Keratinocyte (primary cell): Measurements from ENCODE around the gene CELSR1. TPM values are rescaled to one million over a fixed set of nuclear protein-coding genes. Genes with fewer than 3 reads are reported as not detected.

Experiments used
- DNase-seq: peaks from one replicate; pipeline ENCODE4 v3.0.0-alpha.2; 2011; ENCODE audit warnings: low read depth, missing footprints, low spot score
- FAIRE-seq: peaks from 2 replicates; lab custom pipeline; 2011; peaks lifted over from hg19 to GRCh38; lab: Jason Lieb, UNC
- H2AFZ ChIP-seq: 2 replicates; pipeline ENCODE4 v1.6.0; 2012; ENCODE audit warnings: low read length, control low read depth, inconsistent platforms; ENCODE audit not compliant: control insufficient read depth
- H3K27ac ChIP-seq: 2 replicates; pipeline ENCODE4 v1.5.1; 2011; ENCODE audit warnings: low read length; ENCODE audit not compliant: control insufficient read depth, insufficient read depth
- H3K27me3 ChIP-seq: 3 replicates; pipeline ENCODE4 v1.6.0; 2011; ENCODE audit warnings: low read length; ENCODE audit not compliant: control insufficient read depth, insufficient read depth; ENCODE audit errors: extremely low read depth
- H3K36me3 ChIP-seq, 2 experiments: 2 replicates in 1 of 2; 3 replicates in 1 of 2; pipeline ENCODE4 v1.5.1; 2011; ENCODE audit warnings: low read length in 2 of 2, mild to moderate bottlenecking in 1 of 2; ENCODE audit not compliant: control insufficient read depth in 2 of 2, insufficient read depth in 2 of 2; ENCODE audit errors: extremely low read depth in 1 of 2
- H3K4me1 ChIP-seq: 3 replicates; pipeline ENCODE4 v1.5.1; 2011; ENCODE audit warnings: low read length; ENCODE audit not compliant: control insufficient read depth, insufficient read depth; ENCODE audit errors: extremely low read depth
- H3K4me2 ChIP-seq: 3 replicates; pipeline ENCODE4 v1.6.0; 2011; ENCODE audit warnings: low read depth, low read length; ENCODE audit not compliant: control insufficient read depth, insufficient read depth; ENCODE audit errors: extremely low read depth
- H3K4me3 ChIP-seq, 3 experiments: fragments of 200-600 bp in 1 of 3; sonication (generic) in 1 of 3; 2 replicates in 2 of 3; 3 replicates in 1 of 3; pipeline ENCODE4 v1.5.1; 2011 to 2016; ENCODE audit warnings: low read length in 3 of 3, mild to moderate bottlenecking in 3 of 3, control low read depth in 2 of 3, inconsistent platforms in 1 of 3, low read depth in 1 of 3, mixed read lengths in 1 of 3, mixed run types in 1 of 3, moderate library complexity in 1 of 3; ENCODE audit not compliant: control insufficient read depth in 2 of 3, insufficient read depth in 2 of 3; ENCODE audit errors: extremely low read depth in 1 of 3
- H3K79me2 ChIP-seq: 2 replicates; pipeline ENCODE4 v1.6.0; 2012; ENCODE audit warnings: low read length; ENCODE audit not compliant: control insufficient read depth, insufficient read depth
- H3K9ac ChIP-seq: 3 replicates; pipeline ENCODE4 v1.6.0; 2011; ENCODE audit warnings: low read length; ENCODE audit not compliant: control insufficient read depth, insufficient read depth; ENCODE audit errors: extremely low read depth
- H3K9me1 ChIP-seq: 3 replicates; pipeline ENCODE4 v1.6.0; 2011; ENCODE audit warnings: low read length; ENCODE audit not compliant: control insufficient read depth, insufficient read depth; ENCODE audit errors: extremely low read depth
- H3K9me3 ChIP-seq: 2 replicates; pipeline ENCODE4 v1.5.1; 2012; ENCODE audit warnings: low read depth, low read length; ENCODE audit not compliant: control insufficient read depth
- H4K20me1 ChIP-seq: 3 replicates; pipeline ENCODE4 v1.6.0; 2011; ENCODE audit warnings: low read length; ENCODE audit not compliant: control insufficient read depth, insufficient read depth; ENCODE audit errors: extremely low read depth
- EZH2 ChIP-seq: IDR thresholded peaks from one replicate; pipeline ENCODE4 v1.6.1; 2012; ENCODE audit warnings: inconsistent platforms, mild to moderate bottlenecking, low read length, moderate library complexity
- dilution Hi-C: fragments of 300-500 bp; cut with MboI; formaldehyde crosslinking; loops from one replicate; pipeline ENCODE4 v1.7.0; 2020; ENCODE audit warnings: low sequenced_read_pairs; ENCODE audit not compliant: extremely low pct_ligation_motif_present
- polyA plus RNA-seq, 5 experiments: library from polyadenylated mRNA; depleted of rRNA in 3 of 5; stranded (reverse) in 3 of 5; stranded (forward) in 1 of 5; unstranded in 1 of 5; fragments of >200 nt; gene quantifications; 1 replicate in 1 of 5; 2 replicates in 3 of 5; 3 replicates in 1 of 5; pipeline versions ENCODE4 v1.2.1 to v1.2.3, GENCODE V29; 2011 to 2012; ENCODE audit warnings: missing spikeins in 2 of 5, low read depth in 1 of 5, low replicate concordance in 1 of 5
- TF ChIP-seq, protein P1 (sequence below), 3 experiments: IDR thresholded peaks in 1 of 3; conservative IDR thresholded peaks in 1 of 3; optimal IDR thresholded peaks in 1 of 3; 2 replicates in 2 of 3; 3 replicates in 1 of 3; pipeline versions ENCODE3 to v1.5.1; 2011; ENCODE audit warnings: low read length in 3 of 3, mild to moderate bottlenecking in 3 of 3, moderate library complexity in 2 of 3, control low read depth in 1 of 3, inconsistent platforms in 1 of 3; ENCODE audit not compliant: insufficient read depth in 2 of 3; ENCODE audit errors: extremely low read depth in 1 of 3

Gene CELSR1
- polyA plus RNA-seq, 1 donor (not counting 4 experiments of a cell fraction or from before 2014, with no cell fraction given) = 16.1 TPM

GRCh38 chr22:46442217-46442853 is 95.1 kb downstream of the CELSR1 start:
- Histone ChIP-seq H3K4me3 (no peak overlapping the region), H3K27ac (no peak overlapping the region), H2AFZ (no peak overlapping the region), H3K9me1 (no peaks in the 10 kb centered on the region), H3K4me2 (no peak overlapping the region), H3K4me1 (peaks cover 11% of the 10 kb centered on the region), H4K20me1 (no peaks in the 10 kb centered on the region), H3K27me3 (no peaks in the 10 kb centered on the region), H3K79me2 (peaks cover 2% of the 10 kb centered on the region), H3K36me3 (peaks cover 0 to 3% of the 10 kb centered on the region in 2 experiments), H3K9ac (no peak overlapping the region), H3K9me3 (no peaks in the 10 kb centered on the region)
- no peak for DNase-seq
- no peak for FAIRE-seq
- dilution Hi-C loops = no loop called here
- TF ChIP-seq, protein P1, sequence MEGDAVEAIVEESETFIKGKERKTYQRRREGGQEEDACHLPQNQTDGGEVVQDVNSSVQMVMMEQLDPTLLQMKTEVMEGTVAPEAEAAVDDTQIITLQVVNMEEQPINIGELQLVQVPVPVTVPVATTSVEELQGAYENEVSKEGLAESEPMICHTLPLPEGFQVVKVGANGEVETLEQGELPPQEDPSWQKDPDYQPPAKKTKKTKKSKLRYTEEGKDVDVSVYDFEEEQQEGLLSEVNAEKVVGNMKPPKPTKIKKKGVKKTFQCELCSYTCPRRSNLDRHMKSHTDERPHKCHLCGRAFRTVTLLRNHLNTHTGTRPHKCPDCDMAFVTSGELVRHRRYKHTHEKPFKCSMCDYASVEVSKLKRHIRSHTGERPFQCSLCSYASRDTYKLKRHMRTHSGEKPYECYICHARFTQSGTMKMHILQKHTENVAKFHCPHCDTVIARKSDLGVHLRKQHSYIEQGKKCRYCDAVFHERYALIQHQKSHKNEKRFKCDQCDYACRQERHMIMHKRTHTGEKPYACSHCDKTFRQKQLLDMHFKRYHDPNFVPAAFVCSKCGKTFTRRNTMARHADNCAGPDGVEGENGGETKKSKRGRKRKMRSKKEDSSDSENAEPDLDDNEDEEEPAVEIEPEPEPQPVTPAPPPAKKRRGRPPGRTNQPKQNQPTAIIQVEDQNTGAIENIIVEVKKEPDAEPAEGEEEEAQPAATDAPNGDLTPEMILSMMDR (optimal IDR thresholded peaks at IDR 0.05 in 1 of 3, IDR thresholded peaks at IDR 0.05 in 1 of 3, conservative IDR thresholded peaks at IDR 0.05 in 1 of 3; ENCODE audit: extremely low read depth in 1 of 3, insufficient read depth in 2 of 3, low read length in 3 of 3) = no peak
- TF ChIP-seq EZH2 = no peak

DNA sequence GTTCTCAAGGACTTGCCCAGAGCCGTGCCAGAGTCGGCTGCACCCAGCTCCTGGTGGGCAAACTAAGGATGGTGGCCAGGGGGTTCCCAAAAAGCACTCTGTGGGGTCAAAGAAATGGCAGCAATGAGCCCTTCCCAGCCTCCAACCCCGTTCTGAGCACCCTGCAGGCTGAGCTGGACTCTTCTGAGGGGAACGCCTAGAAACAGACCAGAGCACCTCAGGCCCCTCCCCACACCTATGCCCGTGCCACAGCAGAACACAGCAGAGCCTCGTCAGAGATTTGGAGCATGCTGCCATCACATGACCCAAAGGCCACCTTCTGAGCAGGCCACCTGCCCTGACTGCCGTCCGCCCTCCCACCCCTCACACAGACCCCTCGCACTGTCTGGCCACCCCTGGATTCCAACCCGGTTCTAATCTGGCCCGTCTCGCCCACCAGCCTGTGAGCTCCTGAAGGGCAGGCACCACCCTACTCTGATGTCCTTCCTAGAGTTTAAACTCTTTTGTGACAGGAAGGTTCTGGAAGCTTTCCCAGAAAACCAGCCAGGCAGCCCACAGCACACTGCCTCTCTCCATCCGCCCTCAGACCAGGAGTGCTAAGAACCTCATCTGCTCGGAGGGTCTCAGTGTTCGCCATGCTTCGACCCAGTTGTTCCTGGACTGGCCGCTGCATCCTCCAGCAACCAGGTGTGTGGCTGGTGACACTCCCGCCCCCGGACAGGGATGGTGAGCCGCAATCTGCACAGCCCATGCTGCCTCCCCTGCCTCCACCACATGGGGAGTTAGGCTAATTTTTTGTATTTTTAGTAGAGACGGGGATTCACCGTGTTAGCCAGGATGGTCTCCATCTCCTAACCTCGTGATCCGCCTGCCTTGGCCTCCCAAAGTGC is 97.6 kb downstream of the CELSR1 start:
- DNase-seq (no peak), FAIRE-seq (no peak)
- dilution Hi-C loops = no loop called here
- H2AFZ ChIP-seq = no peak overlapping the region
- no peak overlapping the region for H3K9ac ChIP-seq
- H3K4me1 ChIP-seq = peaks cover 17% of the 10 kb centered on the region
- no peaks in the 10 kb centered on the region for H3K9me3 ChIP-seq
- no peak overlapping the region for H3K4me3 ChIP-seq
- no peaks in the 10 kb centered on the region for H4K20me1 ChIP-seq
- H3K27me3 ChIP-seq = no peaks in the 10 kb centered on the region
- H3K79me2 ChIP-seq = peaks cover 2% of the 10 kb centered on the region
- no peak overlapping the region for H3K4me2 ChIP-seq
- no peaks in the 10 kb centered on the region for H3K9me1 ChIP-seq
- TF ChIP-seq, protein P1 (optimal IDR thresholded peaks at IDR 0.05 in 1 of 3, IDR thresholded peaks at IDR 0.05 in 1 of 3, conservative IDR thresholded peaks at IDR 0.05 in 1 of 3; ENCODE audit: extremely low read depth in 1 of 3, insufficient read depth in 2 of 3, low read length in 3 of 3) = no peak
- TF ChIP-seq EZH2 = no peak
- peaks cover 8% of the 10 kb centered on the region in 2 experiments for H3K36me3 ChIP-seq
- H3K27ac ChIP-seq = no peak overlapping the region
